ENCODE measurements around the gene RAB31.

The RAB31 gene

GRCh38 chr18:9683418-9684396 lies 24.4 kb upstream of the RAB31 start:
- Histone ChIP-seq H3K27me3 (ENCODE audit: insufficient read depth, low read length) (no peaks in the 10 kb centered on the region), H3K4me2 (ENCODE audit: low read length) (no peak overlapping the region)

GRCh38 chr18:9684881-9685614 lies 23.1 kb upstream of the RAB31 start:
- H4K20me1 ChIP-seq (ENCODE audit: insufficient read depth, low read length), result no peaks in the 10 kb centered on the region
- no peak overlapping the region for H3K4me2 ChIP-seq (ENCODE audit: low read length)
- no peaks in the 10 kb centered on the region for H3K27me3 ChIP-seq (ENCODE audit: insufficient read depth, low read length)
- H3K36me3 ChIP-seq (ENCODE audit: insufficient read depth, low read length), result no peaks in the 10 kb centered on the region
- no peaks in the 10 kb centered on the region for H3F3A ChIP-seq (ENCODE audit: insufficient read depth, low read length)
- no peak overlapping the region for H3K4me3 ChIP-seq (ENCODE audit: low read depth, low read length, poor library complexity, severe bottlenecking)
- no peaks in the 10 kb centered on the region for H3K79me2 ChIP-seq (ENCODE audit: insufficient read depth, low read length)
- no peak for TF ChIP-seq CTCF (IDR thresholded peaks at IDR 0.05; ENCODE audit: low read length)
- TF ChIP-seq EZH2 (IDR thresholded peaks at IDR 0.05; ENCODE audit: borderline replicate concordance, low read length), result no peak
- H2AFZ ChIP-seq (ENCODE audit: low read length), result no peak overlapping the region
- H3K9ac ChIP-seq (ENCODE audit: low read length), result no peak overlapping the region
- no peaks in the 10 kb centered on the region for H3K4me1 ChIP-seq (ENCODE audit: insufficient read depth, low read length, severe bottlenecking)
- no peak overlapping the region for H3K27ac ChIP-seq (ENCODE audit: low read depth, low read length, poor library complexity, severe bottlenecking)
- H3K9me3 ChIP-seq (ENCODE audit: low read length), result no peaks in the 10 kb centered on the region
- H3K9me2 ChIP-seq (ENCODE audit: low read depth, low read length), result no peaks in the 10 kb centered on the region

More at GRCh38 chr18:9683418-9684396, 24.4 kb upstream of the RAB31 start:
- Histone ChIP-seq H3K9me2 (ENCODE audit: low read depth, low read length) (no peaks in the 10 kb centered on the region), H3F3A (ENCODE audit: insufficient read depth, low read length) (no peaks in the 10 kb centered on the region), H3K27ac (ENCODE audit: low read depth, low read length, poor library complexity, severe bottlenecking) (no peak overlapping the region), H3K4me1 (ENCODE audit: insufficient read depth, low read length, severe bottlenecking) (no peaks in the 10 kb centered on the region), H3K79me2 (ENCODE audit: insufficient read depth, low read length) (no peaks in the 10 kb centered on the region), H2AFZ (ENCODE audit: low read length) (no peak overlapping the region), H3K36me3 (ENCODE audit: insufficient read depth, low read length) (no peaks in the 10 kb centered on the region), H3K9me3 (ENCODE audit: low read length) (no peaks in the 10 kb centered on the region), H3K9ac (ENCODE audit: low read length) (no peak overlapping the region), H3K4me3 (ENCODE audit: low read depth, low read length, poor library complexity, severe bottlenecking) (no peak overlapping the region), H4K20me1 (ENCODE audit: insufficient read depth, low read length) (no peaks in the 10 kb centered on the region)
- TF ChIP-seq EZH2 (IDR thresholded peaks at IDR 0.05; ENCODE audit: borderline replicate concordance, low read length), result no peak

GRCh38 chr18:9685615-9685890 lies 22.5 kb upstream of the RAB31 start:
- no peak overlapping the region for H3K4me2 ChIP-seq (ENCODE audit: low read length)
- H3K79me2 ChIP-seq (ENCODE audit: insufficient read depth, low read length), result no peaks in the 10 kb centered on the region

More at GRCh38 chr18:9685615-9685890, 22.5 kb upstream of the RAB31 start:
- Histone ChIP-seq H3K9me2 (ENCODE audit: low read depth, low read length) (no peaks in the 10 kb centered on the region), H3K36me3 (ENCODE audit: insufficient read depth, low read length) (no peaks in the 10 kb centered on the region), H3K4me1 (ENCODE audit: insufficient read depth, low read length, severe bottlenecking) (no peaks in the 10 kb centered on the region), H4K20me1 (ENCODE audit: insufficient read depth, low read length) (no peaks in the 10 kb centered on the region), H3F3A (ENCODE audit: insufficient read depth, low read length) (no peaks in the 10 kb centered on the region), H2AFZ (ENCODE audit: low read length) (no peak overlapping the region), H3K9me3 (ENCODE audit: low read length) (no peaks in the 10 kb centered on the region), H3K27me3 (ENCODE audit: insufficient read depth, low read length) (no peaks in the 10 kb centered on the region), H3K9ac (ENCODE audit: low read length) (no peak overlapping the region), H3K4me3 (ENCODE audit: low read depth, low read length, poor library complexity, severe bottlenecking) (no peak overlapping the region), H3K27ac (ENCODE audit: low read depth, low read length, poor library complexity, severe bottlenecking) (no peak overlapping the region)
- TF ChIP-seq EZH2 (IDR thresholded peaks at IDR 0.05; ENCODE audit: borderline replicate concordance, low read length) (no peak), CTCF (IDR thresholded peaks at IDR 0.05; ENCODE audit: low read length) (no peak)
